Renal cortical epithelial cell (primary cell): ENCODE data around the gene PSMB11. TPM values are rescaled to one million over a fixed set of nuclear protein-coding genes. Genes with fewer than 3 reads are reported as not detected.
A peak's percentile ranks its signal among the peaks of the same experiment; 100 is the strongest.

Source experiments
- DNase-seq: peaks from one replicate; pipeline ENCODE4 v3.0.0-alpha.2; 2011; ENCODE audit warnings: low read depth
- total RNA-seq: library from RNA; depleted of rRNA; stranded (reverse); fragments of >200 nt; gene quantifications from 2 replicates; pipeline ENCODE4 v1.2.3, GENCODE V29; 2014

PSMB11 gene
- total RNA-seq, 1 donor from 2014 or later = not detected

GRCh38 chr14:23015618-23016017, 26.4 kb upstream of the PSMB11 start:
- no peak for DNase-seq

- no peak for DNase-seq
These were observed 24.9 kb upstream of the PSMB11 start for GRCh38 chr14:23017091-23017490.

GRCh38 chr14:23018107-23018506, 23.9 kb upstream of the PSMB11 start:
- no peak for DNase-seq

GRCh38 chr14:23020143-23021128, 21.6 kb upstream of the PSMB11 start:
- no peak for DNase-seq

- DNase-seq = no peak
These were observed 20.6 kb upstream of the PSMB11 start for GRCh38 chr14:23021434-23021833.

- no peak for DNase-seq
These were observed 20.0 kb upstream of the PSMB11 start for GRCh38 chr14:23021889-23022442.

- DNase-seq = no peak
These were observed 18.8 kb upstream of the PSMB11 start for GRCh38 chr14:23023022-23023794.

- DNase-seq = no peak
These were observed 18.2 kb upstream of the PSMB11 start for GRCh38 chr14:23023795-23024152.

- DNase-seq = no peak
These were observed 17.4 kb upstream of the PSMB11 start for GRCh38 chr14:23024612-23025075.

GRCh38 chr14:23025151-23025814, 16.7 kb upstream of the PSMB11 start:
- DNase-seq = no peak

- no peak for DNase-seq
These were observed 13.2 kb upstream of the PSMB11 start for GRCh38 chr14:23028799-23029198.

GRCh38 chr14:23030936-23031335, 11.1 kb upstream of the PSMB11 start:
- no peak for DNase-seq

- no peak for DNase-seq
These were observed 8.7 kb upstream of the PSMB11 start for GRCh38 chr14:23033251-23033727.

- no peak for DNase-seq
These were observed 8.1 kb upstream of the PSMB11 start for GRCh38 chr14:23033801-23034497.

- DNase-seq = peak; percentile 97
These were observed 7.3 kb upstream of the PSMB11 start, which contains the start of gene PSMB5 for GRCh38 chr14:23034498-23035302. PSMB5 (minus strand) TSS chr14:23034900; CDS start chr14:23034881, 19 bp downstream.

GRCh38 chr14:23035303-23036144, 6.5 kb upstream of the PSMB11 start:
- no peak for DNase-seq

- DNase-seq = no peak
These were observed 1.9 kb upstream of the PSMB11 start for GRCh38 chr14:23040100-23040499.

- no peak for DNase-seq
These were observed 283 bp upstream of the PSMB11 start for GRCh38 chr14:23041729-23042128.

- DNase-seq = no peak
These were observed 1.1 kb downstream of the PSMB11 start for GRCh38 chr14:23043145-23043544.
